DMS79 treated with DMSO at 0.1 percent for 48 hours (cell line): Measurements from ENCODE around the gene RBMS3.
"Not testable (repeated sequence)": the region's sequence is repeated elsewhere in the genome, so short reads cannot be mapped to it uniquely, and the experiment has no call there.

Experiments used
- DNase-seq: peaks from one replicate; lab custom pipeline; 2025; lab: John Stamatoyannopoulos, UW

The RBMS3 gene

DNA sequence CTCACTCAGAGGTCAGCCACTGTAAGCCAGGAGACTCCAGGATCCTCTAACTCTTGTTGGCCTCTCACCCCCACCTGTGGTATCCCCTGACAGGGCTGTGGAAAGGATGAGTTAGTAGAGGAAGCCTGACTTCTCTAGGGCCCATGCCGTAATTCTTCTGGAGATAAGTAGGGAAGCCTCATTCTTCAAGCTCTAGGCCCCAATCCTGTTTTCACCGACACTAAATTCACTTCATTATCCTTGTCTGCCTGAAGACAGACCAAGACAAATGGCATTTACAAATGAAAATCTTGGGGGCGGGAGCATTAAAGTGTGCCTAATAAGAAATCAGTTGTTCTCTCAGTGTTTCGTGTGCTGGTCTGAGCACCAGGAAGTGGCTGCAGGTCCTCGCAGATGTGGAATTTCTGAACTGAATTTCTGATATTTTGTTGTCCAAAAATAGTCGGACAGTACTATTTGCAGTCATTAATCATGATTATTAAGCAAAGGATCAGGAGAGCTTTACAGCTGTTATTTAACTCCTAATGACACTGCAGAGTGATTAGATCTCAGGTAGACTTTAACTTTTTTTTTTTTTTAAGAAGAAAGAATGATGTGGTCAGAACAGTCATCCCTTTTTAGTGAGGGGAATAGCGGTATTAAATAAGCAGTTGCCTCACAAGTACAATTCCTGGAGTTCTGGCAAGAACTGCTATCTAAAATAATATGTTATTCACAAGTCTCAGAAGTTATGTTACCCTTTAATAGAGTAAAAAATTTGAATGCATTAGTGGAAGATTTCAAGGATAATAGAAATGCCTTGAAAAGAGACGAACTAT, 58.4 kb downstream of the RBMS3 start:
- DNase-seq: no peak

DNA sequence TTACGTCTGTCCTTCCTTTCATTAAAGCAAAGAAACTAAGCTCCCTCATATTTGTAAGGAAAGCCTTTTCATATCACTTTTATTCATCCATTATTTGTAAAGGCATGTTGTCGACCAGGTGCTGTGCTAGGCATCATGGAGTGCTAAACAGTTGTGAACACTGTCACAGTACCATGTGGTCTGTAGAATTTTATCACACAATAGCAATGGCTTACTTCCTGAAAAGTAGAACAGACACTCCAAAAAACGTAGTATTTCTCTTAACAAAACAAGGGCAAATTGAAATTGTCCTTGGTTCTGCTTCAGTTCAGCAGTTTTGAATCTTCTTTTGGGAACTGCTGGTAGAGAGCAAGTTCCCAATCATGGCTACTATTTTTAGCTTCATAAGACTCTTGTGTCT, 63.3 kb downstream of the RBMS3 start:
- no peak for DNase-seq

DNA sequence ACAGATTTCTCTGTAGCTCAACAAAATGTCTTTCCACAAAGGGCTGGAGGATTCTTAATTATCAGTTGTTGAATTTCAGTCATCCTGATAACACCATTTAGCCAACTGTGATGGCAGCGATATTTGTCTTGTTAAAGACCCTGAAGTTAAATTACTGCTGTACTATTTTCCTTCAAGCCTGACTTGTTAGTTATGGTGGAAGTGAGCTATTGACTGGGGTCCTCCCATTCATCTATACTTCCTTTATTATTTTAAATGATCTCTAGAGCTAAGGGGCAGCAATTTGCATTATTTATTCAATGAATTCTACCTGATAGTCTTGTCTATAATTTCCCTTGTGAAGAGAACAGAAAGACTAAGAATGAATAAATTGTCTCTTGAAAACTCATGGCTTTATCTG, 64.1 kb downstream of the RBMS3 start:
- no peak for DNase-seq

DNA sequence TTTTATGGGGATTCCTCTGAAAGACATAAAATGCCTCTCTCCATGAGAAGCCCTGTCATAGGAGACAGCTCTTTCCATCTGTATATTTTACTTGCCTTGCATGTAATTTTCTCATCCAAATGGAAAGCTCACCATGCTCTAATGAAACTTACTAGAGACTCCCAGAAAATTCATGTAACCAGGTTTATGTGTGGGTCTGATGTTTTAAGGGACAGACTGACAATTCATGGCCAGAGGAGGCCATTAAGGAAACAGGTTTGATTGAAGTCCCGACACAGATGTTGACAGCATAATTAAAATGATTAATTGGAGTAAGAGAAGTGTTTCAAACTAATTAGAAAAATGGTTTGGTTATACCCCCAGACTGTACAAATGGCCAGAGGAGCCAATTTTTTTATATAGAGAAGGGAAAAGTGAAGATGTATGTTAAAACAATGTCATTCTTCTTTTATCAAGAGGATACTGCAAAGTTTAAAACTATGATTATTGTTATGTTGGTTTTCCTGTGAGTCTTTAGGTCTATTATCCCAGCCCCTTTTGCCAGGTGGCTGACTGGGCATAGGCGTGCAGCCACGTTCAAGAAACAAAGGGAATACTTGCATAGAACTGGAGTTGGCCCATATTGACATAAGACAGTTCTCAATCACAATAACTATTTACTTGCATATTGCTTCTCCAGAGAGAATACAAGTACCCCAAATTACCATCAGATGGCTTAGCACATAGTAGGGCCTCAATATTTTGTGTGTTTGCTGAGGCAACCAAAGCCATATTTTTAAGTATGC, 64.8 kb downstream of the RBMS3 start:
- no peak for DNase-seq

DNA sequence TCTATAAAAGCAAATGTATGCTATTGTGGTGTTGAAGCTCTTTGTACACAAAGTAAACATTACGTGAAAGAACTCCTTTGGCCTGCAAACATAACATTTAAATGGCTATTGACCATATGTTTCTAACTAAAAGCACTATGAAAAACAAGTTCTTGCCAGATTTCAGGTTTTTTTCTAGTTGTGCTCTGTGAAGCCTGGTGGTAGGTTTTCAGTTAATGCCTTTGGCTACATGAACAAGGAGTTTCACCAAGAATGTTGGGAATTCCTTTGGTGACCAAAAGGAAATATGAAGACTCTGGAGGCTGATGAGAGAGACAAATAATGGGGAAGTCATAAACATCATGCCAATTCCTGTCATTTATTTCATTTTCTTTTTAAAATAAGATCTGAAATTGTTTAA, 66.0 kb downstream of the RBMS3 start:
- DNase-seq: no peak

DNA sequence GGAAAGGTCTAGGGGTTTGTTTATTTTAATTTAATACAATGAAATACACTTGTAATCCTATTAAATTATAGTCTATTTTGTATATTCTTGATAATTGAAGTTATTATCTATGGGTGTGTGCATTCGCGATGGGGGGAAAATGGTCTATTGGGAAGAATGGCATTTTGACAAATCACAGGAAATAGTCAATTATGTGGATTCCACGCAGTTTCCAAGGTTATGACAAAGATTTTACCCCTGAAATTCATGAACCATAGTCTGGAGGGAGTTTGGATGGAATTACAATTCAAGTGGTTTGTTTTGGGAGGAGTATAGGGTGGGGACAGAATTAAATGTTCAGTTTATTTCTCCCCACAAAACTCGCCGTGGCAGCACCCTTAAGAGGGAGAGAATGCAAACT, 66.5 kb downstream of the RBMS3 start:
- DNase-seq: no peak

DNA sequence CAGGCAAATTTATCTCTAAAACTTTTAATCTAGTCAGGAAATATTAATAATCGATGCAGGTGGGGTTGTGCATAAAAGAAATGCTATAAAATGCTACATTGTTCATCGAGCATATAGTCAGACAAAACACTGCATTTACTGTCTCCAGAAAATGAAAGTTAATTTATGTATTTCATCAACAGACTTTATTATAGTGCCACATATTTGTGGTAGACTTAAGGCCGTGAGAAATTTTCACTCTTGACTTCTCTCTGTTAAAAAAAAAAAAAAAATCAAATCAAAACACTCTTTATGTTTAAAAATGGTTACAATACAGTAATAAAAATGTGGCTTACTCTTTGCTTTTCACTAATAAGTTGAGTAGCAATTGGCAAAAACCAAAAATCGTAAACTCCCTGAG, 67.4 kb downstream of the RBMS3 start:
- DNase-seq: no peak

DNA sequence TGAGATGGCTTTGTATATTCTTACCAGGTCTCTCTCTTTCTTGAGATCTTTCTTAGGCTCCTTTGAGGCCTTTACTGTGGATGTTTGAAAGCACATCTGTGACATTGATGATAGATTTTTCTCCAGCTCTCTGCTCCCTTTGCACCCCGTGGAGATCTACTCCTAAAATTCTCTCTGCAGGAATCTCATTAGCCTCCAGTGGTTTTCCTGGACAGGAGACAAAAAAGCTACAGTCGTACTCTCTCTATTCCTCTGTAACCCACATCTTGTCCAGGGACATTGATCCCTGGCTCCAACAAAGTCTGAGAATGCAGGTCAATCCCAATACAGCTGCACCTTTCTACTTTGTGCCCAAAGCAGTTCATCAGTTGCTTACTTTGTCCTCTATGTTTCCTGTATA, 68.2 kb downstream of the RBMS3 start:
- no peak for DNase-seq

DNA sequence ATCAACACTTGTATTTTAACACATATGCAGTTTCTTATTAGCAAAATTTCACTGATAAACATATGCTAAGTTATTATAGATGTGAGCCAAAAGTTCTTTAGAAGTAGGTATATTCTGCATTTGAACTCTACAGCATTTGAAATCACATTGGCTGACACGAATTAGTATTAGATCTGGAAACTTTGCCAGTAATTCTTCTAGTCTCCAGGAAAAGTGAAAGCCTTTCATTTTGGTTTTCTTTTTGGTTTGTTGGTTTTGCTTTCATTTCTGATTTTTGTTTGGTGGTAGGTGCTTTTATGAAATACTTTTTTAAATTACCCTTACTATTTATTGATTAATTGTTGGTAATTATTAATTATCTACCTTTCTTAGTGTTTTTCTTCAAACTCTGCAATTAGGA, 72.9 kb downstream of the RBMS3 start:
- DNase-seq: no peak

DNA sequence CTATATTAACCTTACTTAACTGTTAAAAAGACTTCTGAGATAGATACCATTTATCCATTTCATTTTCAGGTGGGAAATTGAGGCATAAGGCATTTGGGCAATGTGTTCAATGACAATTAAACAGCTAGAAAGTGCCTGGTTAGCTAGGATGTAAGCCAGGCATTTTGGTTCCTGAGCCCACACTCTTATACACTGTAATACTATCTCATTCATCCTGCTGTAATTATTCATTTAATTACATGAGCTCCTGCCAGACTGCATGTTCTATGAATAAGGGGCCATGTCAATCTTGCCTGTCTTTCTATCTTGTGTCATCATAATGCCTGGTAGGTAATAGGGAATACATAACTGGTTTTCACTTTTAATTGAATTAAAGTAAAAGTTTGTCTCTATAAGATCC, 74.0 kb downstream of the RBMS3 start:
- no peak for DNase-seq

DNA sequence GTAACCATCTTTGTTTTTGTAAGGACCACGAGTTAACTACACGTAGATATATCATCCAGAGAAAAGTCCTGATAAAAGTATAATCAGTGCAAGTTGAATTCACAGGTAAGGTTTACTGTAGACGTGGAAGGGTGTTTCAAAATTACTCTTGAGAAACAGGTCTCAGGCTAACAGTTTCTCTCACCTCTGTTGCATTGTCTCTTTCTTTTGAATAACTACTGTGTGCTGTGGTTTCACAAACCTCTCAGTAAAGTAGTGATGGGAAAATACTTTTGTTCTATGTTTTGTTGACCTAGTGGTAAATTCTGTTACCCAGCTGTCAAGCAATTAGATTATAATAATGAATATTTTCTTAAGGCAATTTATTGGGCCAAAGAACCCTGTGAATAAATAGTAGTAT, 75.2 kb downstream of the RBMS3 start:
- DNase-seq: no peak

DNA sequence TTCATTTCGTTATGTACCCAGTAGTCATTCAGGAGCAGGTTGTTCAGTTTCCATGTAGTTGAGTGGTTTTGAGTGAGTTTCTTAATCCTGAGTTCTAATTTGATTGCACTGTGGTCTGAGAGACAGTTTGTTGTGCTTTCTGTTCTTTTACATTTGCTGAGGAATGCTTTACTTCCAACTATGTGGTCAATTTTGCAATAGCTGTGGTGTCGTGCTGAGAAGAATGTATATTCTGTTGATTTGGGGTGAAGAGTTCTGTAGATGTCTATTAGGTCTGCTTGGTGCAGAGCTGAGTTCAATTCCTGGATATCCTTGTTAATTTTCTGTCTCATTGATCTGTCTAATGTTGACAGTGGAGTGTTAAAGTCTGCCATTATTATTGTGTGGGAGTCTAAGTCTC, 79.4 kb downstream of the RBMS3 start:
- not testable (repeated sequence) for DNase-seq

DNA sequence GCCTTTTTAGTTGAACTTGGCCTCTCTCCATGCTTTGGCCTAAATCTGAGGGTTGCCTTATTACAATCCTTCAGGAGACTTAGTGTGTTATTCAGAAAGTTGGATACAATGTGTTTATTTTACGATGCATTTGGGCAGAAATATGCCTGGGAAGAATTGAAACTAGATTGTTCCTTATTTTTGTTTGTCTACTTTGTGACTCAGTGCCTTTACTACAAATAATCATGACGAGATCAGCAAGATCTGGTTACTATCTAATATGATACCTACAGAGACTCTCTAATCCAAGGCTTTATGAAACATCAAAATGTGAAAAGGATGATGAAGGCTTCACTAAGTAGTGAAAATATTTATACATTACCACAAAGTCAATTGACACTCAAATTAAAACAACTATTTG, 82.2 kb downstream of the RBMS3 start:
- no peak for DNase-seq

DNA sequence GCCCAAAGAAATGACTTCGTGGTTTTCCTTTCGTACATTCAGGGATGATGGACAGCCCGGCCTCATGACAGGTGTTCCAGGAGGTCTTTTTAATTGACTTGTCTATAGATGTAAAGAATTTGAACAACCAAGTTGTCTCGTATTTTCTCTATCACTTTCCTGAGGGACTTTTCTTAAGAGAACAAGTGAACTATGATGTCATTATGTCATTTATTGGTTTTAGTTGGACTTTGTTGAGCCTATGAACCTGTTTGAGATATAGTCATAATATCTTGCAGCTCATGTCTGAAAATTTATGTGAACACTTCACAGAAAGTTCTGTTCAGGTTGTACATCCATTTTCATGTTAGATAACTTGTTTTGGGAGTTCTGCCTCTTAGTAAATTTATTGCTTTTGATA, 89.2 kb downstream of the RBMS3 start:
- DNase-seq: no peak

DNA sequence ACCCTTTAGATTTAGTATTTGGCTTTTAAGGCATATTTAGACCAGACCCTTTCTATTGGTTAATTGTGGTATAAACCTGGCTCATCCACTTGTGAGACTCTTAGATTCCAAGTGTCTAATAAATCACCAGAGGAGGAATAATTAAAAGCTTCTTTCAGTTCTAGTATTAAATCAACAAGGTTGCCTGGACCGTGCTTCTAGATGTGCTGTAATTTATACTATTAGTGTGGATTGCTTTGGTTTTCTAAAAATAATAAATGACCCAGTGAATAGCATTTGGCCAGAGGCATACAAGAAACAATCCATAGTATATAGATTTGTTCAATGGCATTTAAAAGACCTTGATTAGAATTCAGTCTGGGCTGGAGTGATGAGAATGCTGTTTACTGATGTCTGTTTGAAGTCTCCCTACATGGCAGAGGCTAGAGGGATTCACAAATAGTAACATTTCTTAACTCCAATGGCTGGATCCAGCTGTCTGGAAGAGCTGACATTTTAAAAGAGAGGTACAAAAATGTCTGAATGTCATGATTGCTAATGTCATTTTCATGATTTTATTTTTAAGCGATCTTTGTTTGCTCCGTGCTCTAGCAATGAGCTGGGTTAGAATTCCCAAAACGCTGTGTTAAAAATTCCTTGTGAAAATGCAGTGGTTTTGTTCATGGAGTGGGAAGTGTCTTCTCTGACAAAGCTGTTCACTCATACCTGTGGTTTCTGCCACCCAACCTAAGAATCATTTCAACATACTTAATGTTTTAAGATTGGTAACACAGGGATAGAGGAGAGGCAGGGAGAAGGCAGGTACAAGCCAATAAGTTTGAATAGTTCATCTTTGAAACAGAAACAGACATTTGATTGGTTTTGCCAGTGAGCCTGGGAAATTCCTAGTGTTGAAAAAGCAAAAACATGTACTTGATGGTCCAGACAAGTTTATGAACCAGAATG, 89.9 kb downstream of the RBMS3 start:
- DNase-seq: peak; percentile 21

DNA sequence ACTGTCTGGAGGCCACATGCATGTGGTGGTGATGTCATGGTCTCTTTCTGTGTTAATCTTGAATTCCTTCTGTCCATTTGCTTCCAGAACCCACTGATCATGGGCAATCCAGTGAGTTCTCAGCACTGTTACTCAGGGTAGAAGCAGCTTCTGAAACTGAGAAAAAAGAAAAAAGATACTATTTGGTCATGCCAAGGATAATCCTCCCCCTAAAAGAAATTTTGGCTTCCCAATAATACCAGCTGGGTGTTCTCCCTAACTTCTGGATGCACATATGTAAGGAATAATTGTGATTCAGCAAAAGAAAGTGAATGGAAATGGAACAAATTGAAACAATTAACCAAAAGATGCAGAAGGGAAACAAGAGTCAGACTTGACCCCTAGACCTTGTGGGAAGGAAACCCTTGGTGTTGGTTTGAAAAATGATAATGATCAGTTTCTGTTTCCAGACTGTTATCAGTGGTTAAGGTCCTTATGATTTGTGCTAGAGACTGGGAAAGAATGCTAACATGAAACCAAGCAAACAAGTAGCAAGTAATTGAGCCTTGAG, 92.3 kb downstream of the RBMS3 start:
- DNase-seq: no peak

DNA sequence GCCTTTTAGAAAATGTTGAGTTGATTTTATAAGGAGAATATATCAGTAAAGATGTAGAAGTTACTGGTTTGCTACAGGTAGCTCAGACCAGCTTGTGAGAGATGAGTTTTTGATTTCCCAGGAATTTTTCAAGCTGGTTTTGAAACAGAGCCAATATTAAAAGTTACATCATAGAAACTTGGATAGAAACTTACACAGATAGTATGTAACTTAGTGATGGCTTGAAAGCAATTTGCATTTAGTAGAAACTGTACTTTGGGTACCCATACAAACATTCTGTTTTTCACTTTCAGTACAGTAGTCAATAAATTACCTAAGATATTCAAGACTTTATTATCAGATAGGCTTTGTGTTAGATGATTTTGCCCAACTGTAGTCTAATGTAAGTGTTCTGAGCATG, 93.4 kb downstream of the RBMS3 start:
- no peak for DNase-seq

DNA sequence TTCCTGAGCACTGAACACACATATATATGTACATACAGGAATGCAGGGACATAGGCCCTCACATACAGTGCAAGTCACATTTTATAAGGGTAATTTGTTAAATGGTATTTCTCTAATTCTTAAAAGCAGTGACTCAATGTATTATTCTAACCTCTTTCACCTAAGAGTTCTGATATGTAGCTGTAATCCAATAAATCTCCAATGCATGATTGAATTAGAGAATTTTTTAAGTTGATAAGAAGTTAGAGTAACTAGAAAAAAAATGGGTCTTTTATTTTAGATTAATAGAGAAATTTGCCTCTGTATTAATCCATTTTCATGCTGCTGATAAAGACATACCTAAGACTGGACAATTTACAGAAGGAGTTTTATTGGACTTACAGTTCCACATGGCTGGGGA, 98.2 kb downstream of the RBMS3 start:
- no peak for DNase-seq

DNA sequence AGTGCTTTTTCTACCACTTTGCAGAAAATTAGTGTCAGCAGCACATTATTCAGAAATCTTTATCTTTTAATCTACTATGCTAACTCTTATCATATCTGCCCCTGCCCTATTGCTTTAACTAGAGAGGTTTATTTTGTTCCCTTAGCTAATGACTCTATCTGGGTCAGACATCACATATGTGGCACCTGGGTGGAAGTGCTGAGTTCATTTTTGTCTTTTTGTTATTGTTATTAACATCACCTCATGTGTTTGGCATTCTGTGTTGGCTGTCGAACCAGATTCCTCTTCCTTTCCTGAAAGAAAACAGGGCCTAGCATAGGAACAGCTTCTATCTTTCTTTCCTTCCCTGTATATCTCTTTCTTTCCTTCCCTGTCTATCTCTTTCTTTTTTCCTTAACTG, 100.7 kb downstream of the RBMS3 start:
- no peak for DNase-seq

DNA sequence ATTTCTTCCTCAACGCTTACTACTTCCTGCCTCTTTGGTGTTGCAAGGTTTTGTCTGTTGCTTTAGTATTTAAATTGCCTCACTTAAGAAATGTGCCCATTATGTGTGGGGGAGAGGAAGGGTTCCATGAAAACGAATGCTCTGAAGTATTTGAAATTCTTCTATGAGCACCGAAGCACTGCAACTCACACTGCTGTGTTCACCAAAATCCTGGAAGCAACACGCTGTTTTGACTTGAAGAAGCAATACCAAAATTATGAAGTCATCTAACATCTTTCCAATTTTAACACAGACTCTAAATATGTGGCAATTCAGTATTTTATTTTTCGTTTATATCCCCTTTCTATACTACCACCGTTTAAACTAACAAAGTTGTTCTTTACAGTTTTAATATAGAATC, 101.5 kb downstream of the RBMS3 start:
- DNase-seq: no peak

DNA sequence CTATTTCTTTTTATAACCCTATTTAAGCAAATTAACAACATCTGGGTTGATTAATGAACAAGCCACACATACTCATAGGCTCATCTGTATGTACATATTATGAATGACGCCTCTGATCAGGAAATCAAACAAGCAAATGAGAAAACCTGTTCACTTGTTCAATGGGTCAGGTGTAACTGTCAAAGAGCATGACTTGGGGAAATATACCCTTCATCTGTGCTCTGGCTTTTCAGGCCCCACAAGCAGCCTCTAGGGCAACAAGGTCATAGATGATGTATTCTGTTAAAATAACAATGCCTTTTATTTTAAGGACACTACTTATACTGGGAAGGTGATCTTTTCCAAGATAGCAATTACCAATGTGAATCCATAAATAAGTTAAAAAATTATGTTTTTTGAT, 102.0 kb downstream of the RBMS3 start:
- no peak for DNase-seq

DNA sequence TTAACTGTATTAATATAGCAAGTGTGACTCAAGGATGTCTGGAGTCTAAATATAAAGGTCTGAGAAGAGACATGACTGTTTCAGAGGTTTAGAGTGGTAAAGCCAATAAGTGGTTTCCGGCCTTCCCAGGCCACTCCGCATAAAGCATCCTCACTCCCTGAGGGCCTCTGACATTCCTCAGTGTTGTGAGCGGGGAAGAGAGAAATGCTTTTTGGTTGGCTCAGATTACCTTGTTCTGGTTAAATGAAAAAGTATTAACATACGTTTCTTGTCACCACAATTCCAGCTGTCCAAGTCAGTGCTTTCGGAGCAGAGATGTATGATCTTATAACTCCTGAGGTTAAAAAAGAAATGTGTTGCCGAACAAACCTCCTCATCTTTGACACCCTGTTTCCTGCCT, 103.8 kb downstream of the RBMS3 start:
- no peak for DNase-seq
